Astrocyte of the cerebellum (primary cell): ENCODE data around the gene ZNF516.
A peak's percentile ranks its signal among the peaks of the same experiment; 100 is the strongest.
"Not testable (repeated sequence)": the region's sequence is repeated elsewhere in the genome, so short reads cannot be mapped to it uniquely, and the experiment has no call there.

ENCODE experiments used
- DNase-seq: peaks from one replicate; pipeline ENCODE4 v3.0.0-alpha.2; 2011; ENCODE audit warnings: low read depth
- H3K4me3 ChIP-seq: 2 replicates; pipeline ENCODE4 v1.5.1; 2011; ENCODE audit warnings: mild to moderate bottlenecking, low read depth, low read length, moderate library complexity
- CTCF ChIP-seq: IDR thresholded peaks from 2 replicates; pipeline ENCODE4 v1.5.1; 2012; ENCODE audit warnings: low read length, low read depth, moderate library complexity, mild to moderate bottlenecking; ENCODE audit errors: missing control alignments
- in situ Hi-C: cut with HindIII; loops from 2 replicates; pipeline ENCODE4 v1.10.0; 2017; ENCODE audit warnings: low sequenced_read_pairs

The ZNF516 gene

GRCh38 chr18:76495006-76495370, at the start of gene ZNF516:
TSS of gene ZNF516 (minus strand) at chr18:76495242. CDS start at chr18:76443054, 52,188 bp downstream.
- in situ Hi-C loops: no loop called here
- H3K4me3 ChIP-seq: peak within 1 kb of the TSS; percentile 83
- no peak for DNase-seq
- no peak for TF ChIP-seq CTCF

GRCh38 chr18:76538846-76539245, 43.8 kb upstream of the ZNF516 start:
- TF ChIP-seq CTCF: no peak
- no peak for DNase-seq
- in situ Hi-C loops: no loop called here
- H3K4me3 ChIP-seq: no peak overlapping the region

- no peak for TF ChIP-seq CTCF
- in situ Hi-C loops: no loop called here
- no peak overlapping the region for H3K4me3 ChIP-seq
- no peak for DNase-seq
Observed at GRCh38 chr18:76537621-76538020, 42.6 kb upstream of the ZNF516 start.

GRCh38 chr18:76536593-76536992, 41.6 kb upstream of the ZNF516 start:
- in situ Hi-C loops, DNase-seq, H3K4me3 ChIP-seq: not testable (repeated sequence)

GRCh38 chr18:76532875-76533274, 37.8 kb upstream of the ZNF516 start:
- H3K4me3 ChIP-seq: no peak overlapping the region
- in situ Hi-C loops: no loop called here
- TF ChIP-seq CTCF: no peak
- no peak for DNase-seq

- no peak for DNase-seq
- in situ Hi-C loops: no loop called here
Observed at GRCh38 chr18:76530846-76531245, 35.8 kb upstream of the ZNF516 start.

GRCh38 chr18:76530391-76530790, 35.3 kb upstream of the ZNF516 start:
- in situ Hi-C loops: no loop called here
- H3K4me3 ChIP-seq: no peak overlapping the region
- DNase-seq: no peak
- no peak for TF ChIP-seq CTCF

More at GRCh38 chr18:76530846-76531245, 35.8 kb upstream of the ZNF516 start:
- H3K4me3 ChIP-seq: no peak overlapping the region
- TF ChIP-seq CTCF: no peak
